A673 (cell line): ENCODE measurements around the gene FAM163B. TPM values are rescaled to one million over a fixed set of nuclear protein-coding genes. Genes with fewer than 3 reads are reported as not detected.

ENCODE experiments used
- BruUV-seq: library from RNA; stranded (reverse); fragments of 400-500 nt; replicated peaks from 2 replicates; lab custom pipeline; 2021; lab: Mats Ljungman, UMichigan
- CTCF ChIA-PET: fragments of 300-600 bp; sonication (Branson Sonifier 250); formaldehyde crosslinking; loops from one replicate; lab custom pipeline; 2022; ENCODE audit warnings: antibody characterized with exemption; lab: Charles Lee
- POLR2A ChIA-PET: fragments of 300-600 bp; sonication (Branson Sonifier 250); formaldehyde crosslinking; loops from one replicate; lab custom pipeline; 2022; ENCODE audit warnings: antibody characterized with exemption; ENCODE audit not compliant: low non-redundant PET; lab: Charles Lee
- DNase-seq: peaks from one replicate; pipeline ENCODE4 v3.0.0-alpha.2; 2015; ENCODE audit warnings: low spot score
- H3K27ac ChIP-seq: fragments of 200-600 bp; sonication (generic); 2 replicates; pipeline ENCODE4 v1.5.1; 2016; ENCODE audit warnings: mixed run types, low read depth, mild to moderate bottlenecking, mixed read lengths, antibody characterized with exemption, low read length; ENCODE audit not compliant: poor library complexity, severe bottlenecking
- H3K27me3 ChIP-seq: fragments of 200-600 bp; sonication (generic); replicated peaks from 2 replicates; pipeline ENCODE4 v1.6.1; 2017; ENCODE audit warnings: mixed run types, low read depth, mild to moderate bottlenecking, mixed read lengths, antibody characterized with exemption, low read length; ENCODE audit not compliant: insufficient read depth, poor library complexity
- H3K36me3 ChIP-seq: fragments of 200-600 bp; sonication (generic); 2 replicates; pipeline ENCODE4 v1.6.1; 2016; ENCODE audit warnings: mixed run types, mild to moderate bottlenecking, mixed read lengths, antibody characterized with exemption, low read length; ENCODE audit not compliant: insufficient read depth, poor library complexity, severe bottlenecking
- H3K4me1 ChIP-seq: fragments of 200-600 bp; sonication (generic); 2 replicates; pipeline ENCODE4 v1.6.1; 2017; ENCODE audit warnings: mixed run types, mild to moderate bottlenecking, mixed read lengths, antibody characterized with exemption, low read length; ENCODE audit not compliant: insufficient read depth, poor library complexity, severe bottlenecking
- H3K4me3 ChIP-seq: fragments of 200-600 bp; sonication (generic); 2 replicates; pipeline ENCODE4 v1.5.1; 2016; ENCODE audit warnings: low read depth, mixed run types, mild to moderate bottlenecking, mixed read lengths, low read length; ENCODE audit not compliant: poor library complexity, severe bottlenecking
- H3K9me3 ChIP-seq: fragments of 200-600 bp; sonication (generic); 2 replicates; pipeline ENCODE4 v1.6.1; 2016; ENCODE audit warnings: mixed run types, low read depth, mild to moderate bottlenecking, mixed read lengths, antibody characterized with exemption, low read length; ENCODE audit not compliant: poor library complexity, severe bottlenecking
- CTCF ChIP-seq: fragments of 300-800, 200-600 bp; sonication (generic); conservative IDR thresholded peaks from 2 replicates; pipeline ENCODE4 v1.5.1; 2017; ENCODE audit warnings: low read depth, mild to moderate bottlenecking, antibody characterized with exemption, low read length, moderate library complexity, mixed read lengths
- EZH2 ChIP-seq: fragments of 200-600 bp; sonication (generic); IDR thresholded peaks from 2 replicates; pipeline ENCODE4 v1.6.1; 2017; ENCODE audit warnings: borderline replicate concordance, low read depth, mild to moderate bottlenecking, mixed read lengths, antibody characterized with exemption, low read length; ENCODE audit not compliant: poor library complexity, severe bottlenecking
- intact Hi-C: fragments of 100-400 bp; cut with micrococcal nuclease; formaldehyde crosslinking; loops from one replicate; pipeline ENCODE4 v1.10.0; 2022; ENCODE audit not compliant: unreplicated experiment
- total RNA-seq: library from RNA; stranded (reverse); gene quantifications from 2 replicates; pipeline ENCODE4 v1.2.3, GENCODE V29; 2021

FAM163B gene
- total RNA-seq, 1 experiment from 2014 or later = not detected

GRCh38 chr9:133583111-133583510, 26.1 kb downstream of the FAM163B start:
- TF ChIP-seq CTCF (no peak), EZH2 (no peak)
- no peak for DNase-seq
- CTCF ChIA-PET = no interaction called here
- Histone ChIP-seq H3K4me1 (peaks cover 38% of the 10 kb centered on the region), H3K9me3 (no peaks in the 10 kb centered on the region), H3K27me3 (no peaks in the 10 kb centered on the region), H3K4me3 (no peak overlapping the region), H3K27ac (no peak overlapping the region), H3K36me3 (no peaks in the 10 kb centered on the region)
- intact Hi-C loops = no loop called here
- BruUV-seq = no TSS peak
- POLR2A ChIA-PET = no interaction called here

- no TSS peak for BruUV-seq
- no peak for DNase-seq
- H3K36me3 ChIP-seq = no peaks in the 10 kb centered on the region
- H3K27me3 ChIP-seq = no peaks in the 10 kb centered on the region
- POLR2A ChIA-PET = no interaction called here
- no peak overlapping the region for H3K27ac ChIP-seq
- no peak overlapping the region for H3K4me3 ChIP-seq
- peaks cover 38% of the 10 kb centered on the region for H3K4me1 ChIP-seq
- CTCF ChIA-PET = no interaction called here
- intact Hi-C loops = no loop called here
- TF ChIP-seq CTCF (no peak), EZH2 (no peak)
- no peaks in the 10 kb centered on the region for H3K9me3 ChIP-seq
These were observed 26.6 kb downstream of the FAM163B start for GRCh38 chr9:133582501-133583045.

DNA sequence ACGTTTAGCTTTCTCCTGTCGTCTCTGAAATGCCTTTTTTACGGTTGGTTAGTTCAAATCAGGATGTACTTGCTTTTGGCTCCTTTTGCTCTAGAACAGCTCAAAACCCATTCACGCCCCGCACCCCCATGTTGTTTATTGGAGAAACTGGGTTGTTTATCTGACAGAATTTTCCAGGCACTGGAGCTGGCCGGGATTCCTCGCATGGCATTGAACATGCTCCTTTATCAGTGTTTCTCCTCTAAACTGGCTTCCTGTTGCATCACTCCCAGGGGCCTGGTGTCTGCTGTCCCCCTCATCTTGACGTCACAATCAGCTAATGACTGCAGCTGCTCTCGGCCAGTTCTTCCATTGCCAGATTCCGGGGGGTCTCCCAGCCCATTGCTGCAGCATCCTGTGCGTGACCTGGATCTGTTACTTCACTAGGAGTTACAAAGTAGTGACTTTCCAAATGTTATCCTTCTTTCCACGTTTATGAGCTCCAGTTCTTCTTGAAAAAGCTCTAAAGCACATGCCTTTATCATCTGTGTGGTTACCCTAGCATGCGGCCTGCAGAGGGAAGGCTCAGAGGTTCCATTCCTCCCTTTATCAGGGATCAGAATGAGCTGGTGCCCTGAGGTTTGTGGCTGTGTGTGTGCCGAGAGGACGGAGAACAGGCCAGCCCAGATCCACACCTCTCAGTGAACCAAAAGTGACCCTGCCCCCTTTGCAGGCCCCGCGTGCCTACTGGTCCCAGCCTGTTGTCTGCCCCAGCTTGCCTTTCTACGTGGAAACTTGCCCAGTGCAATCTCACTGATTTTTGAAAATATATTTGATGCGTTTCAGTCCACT, 27.5 kb downstream of the FAM163B start:
- POLR2A ChIA-PET = no interaction called here
- no peaks in the 10 kb centered on the region for H3K27me3 ChIP-seq
- no peak overlapping the region for H3K4me3 ChIP-seq
- no TSS peak for BruUV-seq
- intact Hi-C loops = no loop called here
- H3K27ac ChIP-seq = no peak overlapping the region
- peak; percentile 20 for DNase-seq
- peaks cover 42% of the 10 kb centered on the region for H3K4me1 ChIP-seq
- CTCF ChIA-PET = no interaction called here
- TF ChIP-seq EZH2 = no peak
- no peak for TF ChIP-seq CTCF
- no peaks in the 10 kb centered on the region for H3K36me3 ChIP-seq
- H3K9me3 ChIP-seq = no peaks in the 10 kb centered on the region
